WTC11 (cell line): ENCODE data around the gene KAT8. TPM values are rescaled to one million over a fixed set of nuclear protein-coding genes. Genes with fewer than 3 reads are reported as not detected.
"Not testable (repeated sequence)": the region's sequence is repeated elsewhere in the genome, so short reads cannot be mapped to it uniquely, and the experiment has no call there.

Experiments
- ATAC-seq: fragments of 200-7000 bp; cut with Tn5 transposase; 2 replicates; pipeline ENCODE4 v1.10.0; 2021; ENCODE audit warnings: mild to moderate bottlenecking, moderate library complexity
- CTCF ChIA-PET: fragments of 300-600 bp; sonication (Branson Sonifier 250); formaldehyde crosslinking; loops from one replicate; lab custom pipeline; 2021; ENCODE audit warnings: antibody characterized with exemption; lab: Charles Lee
- POLR2A ChIA-PET: fragments of 350-600 bp; sonication (Branson Sonifier 250); formaldehyde crosslinking; loops from one replicate; lab custom pipeline; 2021; ENCODE audit warnings: antibody characterized with exemption; lab: Charles Lee
- DNase-seq: peaks from one replicate; pipeline ENCODE4 v3.0.0; 2021; ENCODE audit warnings: low spot score
- H3K27ac Mint-ChIP-seq: 2 replicates; pipeline ENCODE4 v1.8.0; 2021; ENCODE audit warnings: mixed read lengths
- H3K27me3 Mint-ChIP-seq: 2 replicates; pipeline ENCODE4 v1.8.0; 2021; ENCODE audit warnings: low read depth, mild to moderate bottlenecking, moderate library complexity, mixed read lengths
- H3K36me3 Mint-ChIP-seq: 2 replicates; pipeline ENCODE4 v1.8.0; 2021; ENCODE audit warnings: mixed read lengths
- H3K4me1 Mint-ChIP-seq: 2 replicates; pipeline ENCODE4 v1.8.0; 2022; ENCODE audit warnings: mixed read lengths
- H3K4me3 Mint-ChIP-seq: 2 replicates; pipeline ENCODE4 v1.8.0; 2021; ENCODE audit warnings: mild to moderate bottlenecking, moderate library complexity, mixed read lengths
- H3K9me3 Mint-ChIP-seq: 2 replicates; pipeline ENCODE4 v1.8.0; 2021; ENCODE audit warnings: mixed read lengths
- CREM ChIP-seq: sonication (generic); formaldehyde crosslinking; IDR thresholded peaks from 2 replicates; pipeline ENCODE4 v1.8.1; 2022; ENCODE audit warnings: mild to moderate bottlenecking, missing genetic modification reagents, moderate library complexity
- HMGA2 ChIP-seq: fragments of 250-450 bp; sonication (Bioruptor Pico); IDR thresholded peaks from 2 replicates; pipeline ENCODE4 v1.4.0; 2021; ENCODE audit warnings: mild to moderate bottlenecking, moderate library complexity
- KAT7 ChIP-seq: sonication (generic); formaldehyde crosslinking; IDR thresholded peaks from 2 replicates; pipeline ENCODE4 v1.8.1; 2023; ENCODE audit warnings: missing genetic modification reagents, mild to moderate bottlenecking, borderline replicate concordance
- SP1 ChIP-seq: sonication (generic); formaldehyde crosslinking; conservative IDR thresholded peaks from 2 replicates; pipeline ENCODE4 v1.8.1; 2022; ENCODE audit warnings: missing genetic modification reagents
- ZNF121 ChIP-seq: sonication (generic); formaldehyde crosslinking; IDR thresholded peaks from 2 replicates; pipeline ENCODE4 v1.8.0; 2023; ENCODE audit warnings: missing genetic modification reagents
- ZNF425 ChIP-seq: fragments of 250-450 bp; sonication (Bioruptor Pico); conservative IDR thresholded peaks from 2 replicates; pipeline ENCODE4 v1.9.0; 2021; ENCODE audit warnings: mild to moderate bottlenecking
- total RNA-seq: library from RNA; stranded (reverse); gene quantifications from 3 replicates; pipeline ENCODE4 v1.2.3, GENCODE V29; 2021
- TF ChIP-seq, protein P1 (sequence below): sonication (generic); formaldehyde crosslinking; IDR thresholded peaks from 2 replicates; pipeline ENCODE4 v1.8.1; 2023; ENCODE audit warnings: mild to moderate bottlenecking, missing genetic modification reagents
- TF ChIP-seq, protein P2 (sequence below): sonication (generic); formaldehyde crosslinking; IDR thresholded peaks from 2 replicates; pipeline ENCODE4 v1.8.0; 2023; ENCODE audit warnings: missing genetic modification reagents
- TF ChIP-seq, protein P3 (sequence below): sonication (generic); formaldehyde crosslinking; IDR thresholded peaks from 2 replicates; pipeline ENCODE4 v1.8.0; 2022; ENCODE audit warnings: mild to moderate bottlenecking, missing genetic modification reagents

The KAT8 gene
- total RNA-seq, 1 experiment from 2014 or later: 70.8 TPM

DNA sequence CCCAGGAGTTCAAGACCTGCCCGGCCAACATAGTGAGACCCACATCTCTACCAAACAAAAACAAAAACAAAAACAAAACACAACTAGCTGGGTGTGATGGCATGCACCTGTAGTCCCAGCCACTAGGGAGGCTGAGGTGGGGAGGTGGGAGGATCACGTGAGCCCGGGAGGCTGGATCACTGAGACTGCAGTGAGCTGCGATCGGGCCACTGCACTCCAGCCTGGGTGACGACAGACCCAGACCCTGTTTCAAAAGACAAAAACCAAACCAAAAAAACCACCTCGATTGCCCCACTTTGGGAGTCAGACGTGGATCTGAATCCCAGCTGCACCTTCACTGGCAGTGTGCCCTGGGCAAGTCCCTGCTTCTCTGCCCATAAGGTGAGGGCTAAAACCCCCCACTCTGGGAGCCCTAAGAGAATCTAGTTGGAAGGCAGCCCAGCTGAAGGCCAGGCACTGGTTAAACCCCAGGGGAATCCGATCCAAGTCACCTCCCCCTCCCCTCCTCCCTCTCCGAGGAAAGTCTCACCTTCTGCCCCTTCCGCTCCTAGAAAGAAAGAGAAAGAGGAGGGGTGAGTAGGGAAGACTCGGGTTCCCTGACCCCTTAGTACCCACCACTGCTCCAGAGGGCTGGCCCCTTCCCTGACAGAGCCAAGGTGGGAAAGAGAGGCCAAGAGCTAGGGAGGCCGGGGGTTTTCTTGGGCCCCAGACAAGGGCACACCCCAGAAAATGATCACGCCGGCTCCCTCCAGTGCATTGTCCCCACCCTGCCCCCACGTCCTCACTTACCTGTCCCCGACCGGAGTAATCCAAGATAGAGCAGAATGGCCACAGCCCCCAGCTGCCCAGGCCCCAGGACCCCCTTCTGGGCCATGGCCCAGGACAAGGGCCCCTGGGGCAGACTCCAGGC, 17.4 kb downstream of the KAT8 start (continued):
- no peak for TF ChIP-seq ZNF425
- TF ChIP-seq, protein P1, sequence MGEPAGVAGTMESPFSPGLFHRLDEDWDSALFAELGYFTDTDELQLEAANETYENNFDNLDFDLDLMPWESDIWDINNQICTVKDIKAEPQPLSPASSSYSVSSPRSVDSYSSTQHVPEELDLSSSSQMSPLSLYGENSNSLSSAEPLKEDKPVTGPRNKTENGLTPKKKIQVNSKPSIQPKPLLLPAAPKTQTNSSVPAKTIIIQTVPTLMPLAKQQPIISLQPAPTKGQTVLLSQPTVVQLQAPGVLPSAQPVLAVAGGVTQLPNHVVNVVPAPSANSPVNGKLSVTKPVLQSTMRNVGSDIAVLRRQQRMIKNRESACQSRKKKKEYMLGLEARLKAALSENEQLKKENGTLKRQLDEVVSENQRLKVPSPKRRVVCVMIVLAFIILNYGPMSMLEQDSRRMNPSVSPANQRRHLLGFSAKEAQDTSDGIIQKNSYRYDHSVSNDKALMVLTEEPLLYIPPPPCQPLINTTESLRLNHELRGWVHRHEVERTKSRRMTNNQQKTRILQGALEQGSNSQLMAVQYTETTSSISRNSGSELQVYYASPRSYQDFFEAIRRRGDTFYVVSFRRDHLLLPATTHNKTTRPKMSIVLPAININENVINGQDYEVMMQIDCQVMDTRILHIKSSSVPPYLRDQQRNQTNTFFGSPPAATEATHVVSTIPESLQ: no peak
- TF ChIP-seq KAT7: 0 out of 2 replicates have a peak, but pooled peaks have one; percentile 34
- peak; percentile 71 for TF ChIP-seq ZNF121 (CRISPR knock-in tag)

GRCh38 chr16:31135535-31136286, 18.2 kb downstream of the KAT8 start, which contains the start of gene PRSS8:
Gene PRSS8, minus strand, starts transcription at chr16:31135727. Its CDS starts 229 bp downstream, at chr16:31135498.
- H3K4me3 Mint-ChIP-seq: peak within 1 kb of the TSS; percentile 87
- TF ChIP-seq ZNF121 (CRISPR knock-in tag) (no peak), SP1 (peak; percentile 31; the same call in 1 of the 2 replicates)
- TF ChIP-seq, all 79 proteins: peak for 1
- ATAC-seq (peak; percentile 7), DNase-seq (peak; percentile 68)
- Mint-ChIP-seq H3K27ac (peak within 1 kb of the TSS; percentile 98), H3K4me1 (peaks cover 66% of the 10 kb centered on the region), H3K36me3 (peaks cover 27% of the 10 kb centered on the region), H3K9me3 (no peaks in the 10 kb centered on the region), H3K27me3 (no peaks in the 10 kb centered on the region)
- CTCF ChIA-PET: interaction anchor here (1.0 to 2.0 kb wide), 9 partner anchors 17 to 320 kb away, joined by 3 to 7 read pairs (median 5); partner anchors contain the start of genes HSD3B7 and KAT8
- POLR2A ChIA-PET: interaction anchor here (1.0 to 2.4 kb wide), 6 partner anchors 8 to 318 kb away, joined by 3 to 26 read pairs (median 6); partner anchors contain the start of genes FUS, KAT8, ZNF646 and ZNF668

GRCh38 chr16:31136287-31136662, 18.8 kb downstream of the KAT8 start:
- Mint-ChIP-seq H3K36me3 (peaks cover 24% of the 10 kb centered on the region), H3K27me3 (no peaks in the 10 kb centered on the region)

GRCh38 chr16:31136822-31137499, 19.5 kb downstream of the KAT8 start:
- H3K27ac Mint-ChIP-seq, H3K9me3 Mint-ChIP-seq, ATAC-seq, H3K4me3 Mint-ChIP-seq, DNase-seq, H3K27me3 Mint-ChIP-seq, POLR2A ChIA-PET: not testable (repeated sequence)
- Mint-ChIP-seq H3K4me1 (peaks cover 68% of the 10 kb centered on the region), H3K36me3 (peaks cover 18% of the 10 kb centered on the region)
- CTCF ChIA-PET: interaction anchor here (0.6 to 1.7 kb wide), 2 partner anchors 19 to 245 kb away, joined by 4 to 5 read pairs; no protein-coding TSS in a partner anchor

More at GRCh38 chr16:31136287-31136662, 18.8 kb downstream of the KAT8 start:
- Mint-ChIP-seq H3K4me1 (peaks cover 66% of the 10 kb centered on the region), H3K9me3 (no peaks in the 10 kb centered on the region), H3K27ac (no peak overlapping the region), H3K4me3 (peak overlapping the region; percentile 87)
- no peak for ATAC-seq
- DNase-seq: no peak
- TF ChIP-seq, protein P2, sequence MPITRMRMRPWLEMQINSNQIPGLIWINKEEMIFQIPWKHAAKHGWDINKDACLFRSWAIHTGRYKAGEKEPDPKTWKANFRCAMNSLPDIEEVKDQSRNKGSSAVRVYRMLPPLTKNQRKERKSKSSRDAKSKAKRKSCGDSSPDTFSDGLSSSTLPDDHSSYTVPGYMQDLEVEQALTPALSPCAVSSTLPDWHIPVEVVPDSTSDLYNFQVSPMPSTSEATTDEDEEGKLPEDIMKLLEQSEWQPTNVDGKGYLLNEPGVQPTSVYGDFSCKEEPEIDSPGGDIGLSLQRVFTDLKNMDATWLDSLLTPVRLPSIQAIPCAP (CRISPR knock-in tag): no peak
- TF ChIP-seq CREM (no peak), HMGA2 (CRISPR knock-in tag) (no peak)
- TF ChIP-seq, protein P3, sequence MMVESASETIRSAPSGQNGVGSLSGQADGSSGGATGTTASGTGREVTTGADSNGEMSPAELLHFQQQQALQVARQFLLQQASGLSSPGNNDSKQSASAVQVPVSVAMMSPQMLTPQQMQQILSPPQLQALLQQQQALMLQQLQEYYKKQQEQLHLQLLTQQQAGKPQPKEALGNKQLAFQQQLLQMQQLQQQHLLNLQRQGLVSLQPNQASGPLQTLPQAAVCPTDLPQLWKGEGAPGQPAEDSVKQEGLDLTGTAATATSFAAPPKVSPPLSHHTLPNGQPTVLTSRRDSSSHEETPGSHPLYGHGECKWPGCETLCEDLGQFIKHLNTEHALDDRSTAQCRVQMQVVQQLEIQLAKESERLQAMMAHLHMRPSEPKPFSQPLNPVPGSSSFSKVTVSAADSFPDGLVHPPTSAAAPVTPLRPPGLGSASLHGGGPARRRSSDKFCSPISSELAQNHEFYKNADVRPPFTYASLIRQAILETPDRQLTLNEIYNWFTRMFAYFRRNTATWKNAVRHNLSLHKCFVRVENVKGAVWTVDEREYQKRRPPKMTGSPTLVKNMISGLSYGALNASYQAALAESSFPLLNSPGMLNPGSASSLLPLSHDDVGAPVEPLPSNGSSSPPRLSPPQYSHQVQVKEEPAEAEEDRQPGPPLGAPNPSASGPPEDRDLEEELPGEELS (CRISPR knock-in tag): no peak
- POLR2A ChIA-PET: interaction anchor here (2.0 to 2.4 kb wide), 3 partner anchors 19 to 62 kb away, joined by 9 to 26 read pairs (median 10); partner anchors contain the start of genes FUS, KAT8, ZNF646 and ZNF668
- CTCF ChIA-PET: interaction anchor here (1.0 to 2.0 kb wide), 5 partner anchors 41 to 246 kb away, joined by 3 to 7 read pairs (median 3); partner anchors contain the start of gene HSD3B7
